ENCODE data around the gene DMD. TPM values are rescaled to one million over a fixed set of nuclear protein-coding genes. Genes with fewer than 3 reads are reported as not detected.
"Not testable (repeated sequence)": the region's sequence is repeated elsewhere in the genome, so short reads cannot be mapped to it uniquely, and the experiment has no call there.

DMD gene
- total RNA-seq, 2 donors from 2014 or later = 19.6 to 24.9 TPM

- H3K27me3 ChIP-seq (ENCODE audit: control insufficient read depth, insufficient read depth, low read length, poor library complexity, severe bottlenecking) = no peaks in the 10 kb centered on the region
- H3K36me3 Mint-ChIP-seq (ENCODE audit: low read depth) = no peaks in the 10 kb centered on the region
- no peaks in the 10 kb centered on the region for H3K9me3 ChIP-seq (ENCODE audit: control insufficient read depth, low read length)
- H3K27ac Mint-ChIP-seq = no peak overlapping the region
- H3K27me3 Mint-ChIP-seq (ENCODE audit: insufficient read depth) = no peaks in the 10 kb centered on the region
- WGBS, 2 experiments (ENCODE audit: insufficient coverage in 1 of 2, insufficient read length in 1 of 2) = 87% methylated on average over 5 of the region's 5 CpGs; no CpG with 5 or more reads in 1 of the 2 experiments
- H3K4me3 ChIP-seq (ENCODE audit: low read length) = no peak overlapping the region
- no peaks in the 10 kb centered on the region for H3K4me1 Mint-ChIP-seq
- no peak for TF ChIP-seq CTCF (conservative IDR thresholded peaks at IDR 0.05)
- no peak overlapping the region for H3K9ac ChIP-seq (ENCODE audit: extremely low read depth, low read length, poor library complexity, severe bottlenecking)
- H3K36me3 ChIP-seq (ENCODE audit: control insufficient read depth, insufficient read depth, low read length) = no peaks in the 10 kb centered on the region
- no peaks in the 10 kb centered on the region for H3K4me1 ChIP-seq (ENCODE audit: control insufficient read depth, insufficient read depth, low read length)
- peaks cover 28% of the 10 kb centered on the region for H3K9me3 Mint-ChIP-seq
- DNase-seq = no peak
- no peak overlapping the region for H3K27ac ChIP-seq (ENCODE audit: low read depth, low read length)
- H3K4me3 Mint-ChIP-seq = no peak overlapping the region
Measured at GRCh38 chrX:31483336-31483735, 1728.0 kb downstream of the DMD start.

- Histone ChIP-seq H3K27ac (ENCODE audit: low read depth, low read length) (no peak overlapping the region), H3K4me1 (ENCODE audit: control insufficient read depth, insufficient read depth, low read length) (no peaks in the 10 kb centered on the region), H3K4me3 (ENCODE audit: low read length) (no peak overlapping the region), H3K9me3 (ENCODE audit: control insufficient read depth, low read length) (no peaks in the 10 kb centered on the region), H3K36me3 (ENCODE audit: control insufficient read depth, insufficient read depth, low read length) (no peaks in the 10 kb centered on the region), H3K27me3 (ENCODE audit: control insufficient read depth, insufficient read depth, low read length, poor library complexity, severe bottlenecking) (no peaks in the 10 kb centered on the region), H3K9ac (ENCODE audit: extremely low read depth, low read length, poor library complexity, severe bottlenecking) (no peak overlapping the region)
- Mint-ChIP-seq H3K36me3 (ENCODE audit: low read depth) (no peaks in the 10 kb centered on the region), H3K4me3 (no peak overlapping the region), H3K9me3 (peaks cover 25% of the 10 kb centered on the region), H3K4me1 (no peaks in the 10 kb centered on the region), H3K27me3 (ENCODE audit: insufficient read depth) (no peaks in the 10 kb centered on the region), H3K27ac (no peak overlapping the region)
- 93 to 94% methylated on average over 2 to 4 of the region's 4 CpGs for WGBS, 2 experiments (ENCODE audit: insufficient coverage in 1 of 2, insufficient read length in 1 of 2)
- DNase-seq = no peak
- TF ChIP-seq CTCF (conservative IDR thresholded peaks at IDR 0.05) = no peak
Measured at GRCh38 chrX:31480696-31481095, 1730.7 kb downstream of the DMD start.

GRCh38 chrX:31471229-31471628, 1740.1 kb downstream of the DMD start:
- TF ChIP-seq CTCF (conservative IDR thresholded peaks at IDR 0.05) = no peak
- Histone ChIP-seq H3K36me3 (ENCODE audit: control insufficient read depth, insufficient read depth, low read length) (no peaks in the 10 kb centered on the region), H3K4me1 (ENCODE audit: control insufficient read depth, insufficient read depth, low read length) (no peaks in the 10 kb centered on the region), H3K4me3 (ENCODE audit: low read length) (no peak overlapping the region), H3K9me3 (ENCODE audit: control insufficient read depth, low read length) (no peaks in the 10 kb centered on the region), H3K27ac (ENCODE audit: low read depth, low read length) (no peak overlapping the region), H3K27me3 (ENCODE audit: control insufficient read depth, insufficient read depth, low read length, poor library complexity, severe bottlenecking) (no peaks in the 10 kb centered on the region), H3K9ac (ENCODE audit: extremely low read depth, low read length, poor library complexity, severe bottlenecking) (no peak overlapping the region)
- no peaks in the 10 kb centered on the region for H3K4me1 Mint-ChIP-seq
- no peak overlapping the region for H3K27ac Mint-ChIP-seq
- H3K4me3 Mint-ChIP-seq = no peak overlapping the region
- no peaks in the 10 kb centered on the region for H3K27me3 Mint-ChIP-seq (ENCODE audit: insufficient read depth)
- peaks cover 59% of the 10 kb centered on the region for H3K9me3 Mint-ChIP-seq
- no peak for DNase-seq
- 95 to 97% methylated on average over 4 to 11 of the region's 11 CpGs for WGBS, 2 experiments (ENCODE audit: insufficient coverage in 1 of 2, insufficient read length in 1 of 2)
- H3K36me3 Mint-ChIP-seq (ENCODE audit: low read depth) = no peaks in the 10 kb centered on the region

GRCh38 chrX:31470753-31471152, 1740.6 kb downstream of the DMD start:
- H3K27ac ChIP-seq (ENCODE audit: low read depth, low read length); H3K4me3 ChIP-seq (ENCODE audit: low read length); H3K9ac ChIP-seq (ENCODE audit: extremely low read depth, low read length, poor library complexity, severe bottlenecking); H3K36me3 ChIP-seq (ENCODE audit: control insufficient read depth, insufficient read depth, low read length); H3K27ac Mint-ChIP-seq; H3K4me3 Mint-ChIP-seq; H3K27me3 Mint-ChIP-seq (ENCODE audit: insufficient read depth); H3K9me3 ChIP-seq (ENCODE audit: control insufficient read depth, low read length); H3K4me1 Mint-ChIP-seq; H3K27me3 ChIP-seq (ENCODE audit: control insufficient read depth, insufficient read depth, low read length, poor library complexity, severe bottlenecking); DNase-seq; H3K36me3 Mint-ChIP-seq (ENCODE audit: low read depth); H3K4me1 ChIP-seq (ENCODE audit: control insufficient read depth, insufficient read depth, low read length): not testable (repeated sequence)
- 92% methylated on average over 7 of the region's 7 CpGs; no CpG with 5 or more reads in 1 of the 2 experiments for WGBS, 2 experiments (ENCODE audit: insufficient coverage in 1 of 2, insufficient read length in 1 of 2)
- peaks cover 59% of the 10 kb centered on the region for H3K9me3 Mint-ChIP-seq
